ENCODE measurements around the gene GGTLC1. TPM values are rescaled to one million over a fixed set of nuclear protein-coding genes. Genes with fewer than 3 reads are reported as not detected.

GGTLC1 gene
- total RNA-seq, 4 donors from 2014 or later = not detected

DNA sequence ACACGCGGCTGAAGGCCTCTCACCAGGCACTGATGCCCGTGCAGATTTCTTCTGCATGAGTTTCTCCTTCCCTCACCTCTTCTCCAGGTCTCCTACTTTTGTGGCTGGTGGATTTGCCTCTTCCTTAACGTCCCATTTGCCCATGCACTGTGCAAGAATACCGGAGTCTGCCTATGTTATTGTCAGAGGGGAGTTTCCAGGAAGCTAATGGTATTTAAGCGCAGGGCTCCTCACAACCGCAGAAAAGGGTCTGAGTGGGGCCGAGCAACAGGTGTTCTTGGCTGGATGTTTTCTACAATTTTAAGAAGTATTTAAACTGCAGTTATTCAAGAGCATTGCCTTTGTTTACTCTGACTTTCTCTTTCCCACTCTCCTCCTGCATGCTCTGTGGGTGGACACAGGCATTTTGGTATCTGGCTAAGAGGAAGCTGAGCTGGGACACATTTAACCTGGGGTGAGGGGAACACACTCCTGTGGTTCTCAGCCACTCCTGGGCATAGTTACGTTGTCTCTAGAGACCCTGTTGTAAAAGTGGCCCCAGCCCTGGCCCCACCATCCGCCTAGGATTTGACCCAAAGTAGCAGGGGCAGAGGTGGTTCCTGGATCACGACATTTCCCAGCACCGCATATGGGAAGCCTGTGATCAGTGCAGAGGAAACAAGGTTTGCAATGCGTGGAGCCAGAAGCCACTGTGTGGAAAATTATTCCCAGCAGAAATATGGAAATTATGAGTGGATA, 34.4 kb downstream of the GGTLC1 start:
- DNase-seq (no peak), ATAC-seq (no peak)
- no peak overlapping the region for H3K4me3 ChIP-seq
- intact Hi-C loops (cut with DNase I; ENCODE audit: low total_unique reads) = no loop called here
- H3K27me3 ChIP-seq = no peaks in the 10 kb centered on the region
- H3K27ac ChIP-seq = no peak overlapping the region
- no peaks in the 10 kb centered on the region for H3K9me3 ChIP-seq
- no peaks in the 10 kb centered on the region for H3K4me1 ChIP-seq
- TF ChIP-seq, protein P1, sequence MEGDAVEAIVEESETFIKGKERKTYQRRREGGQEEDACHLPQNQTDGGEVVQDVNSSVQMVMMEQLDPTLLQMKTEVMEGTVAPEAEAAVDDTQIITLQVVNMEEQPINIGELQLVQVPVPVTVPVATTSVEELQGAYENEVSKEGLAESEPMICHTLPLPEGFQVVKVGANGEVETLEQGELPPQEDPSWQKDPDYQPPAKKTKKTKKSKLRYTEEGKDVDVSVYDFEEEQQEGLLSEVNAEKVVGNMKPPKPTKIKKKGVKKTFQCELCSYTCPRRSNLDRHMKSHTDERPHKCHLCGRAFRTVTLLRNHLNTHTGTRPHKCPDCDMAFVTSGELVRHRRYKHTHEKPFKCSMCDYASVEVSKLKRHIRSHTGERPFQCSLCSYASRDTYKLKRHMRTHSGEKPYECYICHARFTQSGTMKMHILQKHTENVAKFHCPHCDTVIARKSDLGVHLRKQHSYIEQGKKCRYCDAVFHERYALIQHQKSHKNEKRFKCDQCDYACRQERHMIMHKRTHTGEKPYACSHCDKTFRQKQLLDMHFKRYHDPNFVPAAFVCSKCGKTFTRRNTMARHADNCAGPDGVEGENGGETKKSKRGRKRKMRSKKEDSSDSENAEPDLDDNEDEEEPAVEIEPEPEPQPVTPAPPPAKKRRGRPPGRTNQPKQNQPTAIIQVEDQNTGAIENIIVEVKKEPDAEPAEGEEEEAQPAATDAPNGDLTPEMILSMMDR (IDR thresholded peaks at IDR 0.05 in 4 of 5, conservative IDR thresholded peaks at IDR 0.05 in 1 of 5) = no peak
- TF ChIP-seq POLR2A (IDR thresholded peaks at IDR 0.05) = no peak
- H3K36me3 ChIP-seq = no peaks in the 10 kb centered on the region
- in situ Hi-C loops (cut with MboI; ENCODE audit: low sequenced_read_pairs in 4 of 4) = loop anchor here in 1 of 4 donors (25.0 kb wide), 1 partner anchor 267 kb away; the partner anchor contains the start of gene CST4

DNA sequence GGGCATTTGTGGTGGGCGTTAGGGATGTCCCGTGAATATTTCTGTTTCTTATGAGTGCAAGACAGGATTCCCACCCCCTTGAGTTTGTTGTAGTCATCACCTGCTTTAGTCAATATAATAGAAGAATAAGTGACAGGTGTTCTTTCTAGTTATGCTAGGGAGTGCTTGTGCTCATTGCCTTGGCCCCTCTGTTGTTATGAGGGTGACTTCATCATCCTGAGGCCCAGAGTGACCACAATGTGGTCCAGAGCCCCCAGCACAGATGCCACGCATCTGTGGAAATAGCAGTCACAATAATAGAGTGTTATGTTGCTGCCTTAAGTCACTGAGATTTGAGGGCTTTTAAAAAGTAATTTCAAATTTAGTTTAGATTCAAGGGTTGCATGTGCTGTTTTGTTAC, 42.4 kb downstream of the GGTLC1 start:
- Histone ChIP-seq H3K27me3 (no peaks in the 10 kb centered on the region), H3K4me1 (no peaks in the 10 kb centered on the region), H3K27ac (no peak overlapping the region), H3K4me3 (no peak overlapping the region), H3K9me3 (no peaks in the 10 kb centered on the region), H3K36me3 (no peaks in the 10 kb centered on the region)
- intact Hi-C loops (cut with DNase I; ENCODE audit: low total_unique reads) (no loop called here), in situ Hi-C loops (cut with MboI; ENCODE audit: low sequenced_read_pairs in 4 of 4) (no loop called here)
- ATAC-seq = no peak
- TF ChIP-seq, protein P1 (IDR thresholded peaks at IDR 0.05 in 4 of 5, conservative IDR thresholded peaks at IDR 0.05 in 1 of 5) = no peak
- TF ChIP-seq POLR2A (IDR thresholded peaks at IDR 0.05) = no peak
- DNase-seq = no peak

DNA sequence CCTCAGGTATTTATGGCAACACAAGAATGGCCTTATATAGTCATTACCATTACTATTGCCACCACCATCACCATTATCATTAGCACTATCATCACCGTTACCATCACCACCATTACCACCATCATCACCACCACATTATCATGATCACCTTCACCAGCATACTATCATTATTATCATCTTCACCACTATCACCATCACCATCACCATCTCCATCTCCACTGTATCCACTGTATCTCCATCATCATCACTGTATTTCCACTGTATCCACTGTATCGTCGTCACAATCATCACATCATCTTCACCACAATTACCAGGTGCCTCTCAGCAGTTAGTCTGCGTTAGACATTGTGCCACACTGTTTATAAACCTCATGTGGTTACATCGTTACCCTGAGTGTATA, 45.3 kb downstream of the GGTLC1 start:
- H3K36me3 ChIP-seq = no peaks in the 10 kb centered on the region
- no peak for DNase-seq
- ATAC-seq = no peak
- no peaks in the 10 kb centered on the region for H3K27me3 ChIP-seq
- in situ Hi-C loops (cut with MboI; ENCODE audit: low sequenced_read_pairs in 4 of 4) = no loop called here
- TF ChIP-seq, protein P1 (IDR thresholded peaks at IDR 0.05 in 4 of 5, conservative IDR thresholded peaks at IDR 0.05 in 1 of 5) = no peak
- TF ChIP-seq POLR2A (IDR thresholded peaks at IDR 0.05) = no peak
- no peaks in the 10 kb centered on the region for H3K4me1 ChIP-seq
- H3K27ac ChIP-seq = no peak overlapping the region
- no peak overlapping the region for H3K4me3 ChIP-seq
- no peaks in the 10 kb centered on the region for H3K9me3 ChIP-seq
- intact Hi-C loops (cut with DNase I; ENCODE audit: low total_unique reads) = no loop called here

GRCh38 chr20:23939641-23940040, 48.9 kb downstream of the GGTLC1 start:
- in situ Hi-C loops (cut with MboI; ENCODE audit: low sequenced_read_pairs in 4 of 4) = loop anchor here in 1 of 4 donors (10.0 kb wide), 1 partner anchor 155 kb away; no protein-coding TSS in a partner anchor

More at GRCh38 chr20:23939641-23940040, 48.9 kb downstream of the GGTLC1 start:
- Histone ChIP-seq H3K4me3 (no peak overlapping the region), H3K27ac (no peak overlapping the region), H3K4me1 (no peaks in the 10 kb centered on the region), H3K27me3 (no peaks in the 10 kb centered on the region), H3K9me3 (no peaks in the 10 kb centered on the region), H3K36me3 (no peaks in the 10 kb centered on the region)
- intact Hi-C loops (cut with DNase I; ENCODE audit: low total_unique reads) = no loop called here
- no peak for DNase-seq
- TF ChIP-seq, protein P1 (IDR thresholded peaks at IDR 0.05 in 4 of 5, conservative IDR thresholded peaks at IDR 0.05 in 1 of 5) = no peak
- no peak for TF ChIP-seq POLR2A (IDR thresholded peaks at IDR 0.05)
- no peak for ATAC-seq

Data from gastrocnemius medialis (tissue), 4 donors.